SU-DHL-6 (cell line): ENCODE results near the gene TRAPPC2.

ENCODE experiments used
- CTCF ChIP-seq: fragments of 200-600 bp; sonication (generic); IDR thresholded peaks from one replicate; pipeline ENCODE4 v1.5.1; 2017; ENCODE audit warnings: antibody characterized with exemption, mild to moderate bottlenecking, low read length, moderate library complexity; ENCODE audit not compliant: insufficient read depth, poor library complexity, severe bottlenecking
- EZH2phosphoT487 ChIP-seq: fragments of 200-600 bp; sonication (generic), shearing (Covaris generic); conservative IDR thresholded peaks from 2 replicates; pipeline ENCODE4 v1.6.1; 2018; ENCODE audit warnings: mild to moderate bottlenecking, antibody characterized with exemption, low read length, moderate library complexity, mixed read lengths

- TF ChIP-seq CTCF = no peak
- TF ChIP-seq EZH2phosphoT487 = no peak
These were observed 34.5 kb upstream of the TRAPPC2 start for GRCh38 chrX:13768939-13769338.
